HepG2 (cell line): ENCODE data around the gene RNF13. TPM values are rescaled to one million over a fixed set of nuclear protein-coding genes. Genes with fewer than 3 reads are reported as not detected.

ENCODE experiments used
- ATAC-seq: fragments of 200-7000 bp; cut with Tn5 transposase; 3 replicates; pipeline ENCODE4 v1.9.1; 2020; ENCODE audit warnings: mild to moderate bottlenecking, moderate library complexity
- BruUV-seq: library from RNA; stranded (reverse); fragments of 400-500 nt; replicated peaks from 2 replicates; lab custom pipeline; 2021; lab: Mats Ljungman, UMichigan
- CTCF ChIA-PET: fragments of 300-600 bp; formaldehyde crosslinking; extraction: SDS; loops from one replicate; lab custom pipeline; 2021; ENCODE audit warnings: low total read pairs, inconsistent platforms, low intra/inter-chr PET ratio; lab: Yijun Ruan, JAX
- POLR2A ChIA-PET: fragments of 350-600 bp; sonication (Branson Sonifier 250); formaldehyde crosslinking; loops from one replicate; lab custom pipeline; 2020; ENCODE audit warnings: antibody characterized with exemption, inconsistent platforms; lab: Yijun Ruan, JAX
- DNase-seq: peaks from one replicate; pipeline ENCODE4 v3.0.0-alpha.2; 2015; ENCODE audit warnings: low spot score
- FAIRE-seq: peaks from 3 replicates; lab custom pipeline; 2011; peaks lifted over from hg19 to GRCh38; lab: Jason Lieb, UNC
- H2AFZ ChIP-seq: one replicate; pipeline ENCODE4 v1.6.1; 2011; ENCODE audit warnings: low read length, inconsistent platforms
- H3K27ac ChIP-seq: fragments of 300-600 bp; 3 replicates; pipeline ENCODE4 v1.8.0; 2011; ENCODE audit warnings: mixed run types, mild to moderate bottlenecking, mixed read lengths, low read length, inconsistent platforms; ENCODE audit not compliant: insufficient read depth; ENCODE audit errors: extremely low read length
- H3K27me3 ChIP-seq, 2 experiments: fragments of 200-600 bp in 1 of 2; 2 replicates in 1 of 2; 3 replicates in 1 of 2; pipeline versions ENCODE4 v1.6.0 to v1.8.0; 2011; ENCODE audit warnings: low read length in 2 of 2, mild to moderate bottlenecking in 2 of 2, moderate library complexity in 2 of 2, inconsistent platforms in 1 of 2; ENCODE audit not compliant: insufficient read depth in 2 of 2, control insufficient read depth in 1 of 2
- H3K36me3 ChIP-seq, 2 experiments: fragments of 200-600 bp in 1 of 2; replicated peaks in 1 of 2; 2 replicates in 1 of 2; 3 replicates in 1 of 2; pipeline versions ENCODE4 v1.5.1 to v1.8.0; 2011; ENCODE audit warnings: low read length in 2 of 2, inconsistent platforms in 1 of 2; ENCODE audit not compliant: insufficient read depth in 2 of 2, control insufficient read depth in 1 of 2
- H3K4me1 ChIP-seq: 2 replicates; pipeline ENCODE4 v1.5.1; 2012; ENCODE audit warnings: low read length, inconsistent platforms; ENCODE audit not compliant: insufficient read depth
- H3K4me2 ChIP-seq: 2 replicates; pipeline ENCODE4 v1.6.0; 2011; ENCODE audit warnings: low read depth, low read length, inconsistent platforms
- H3K4me3 ChIP-seq, 3 experiments: fragments of 200-600 bp in 1 of 3; sonication (generic), shearing (Covaris generic) in 1 of 3; replicated peaks in 1 of 3; 2 replicates each; pipeline ENCODE4 v1.5.1; 2011 to 2016; ENCODE audit warnings: low read length in 3 of 3, inconsistent platforms in 2 of 3, low read depth in 2 of 3, mild to moderate bottlenecking in 2 of 3, control low read depth in 1 of 3, mixed read lengths in 1 of 3; ENCODE audit not compliant: insufficient read depth in 1 of 3
- H3K79me2 ChIP-seq: one replicate; pipeline ENCODE4 v1.6.1; 2011; ENCODE audit warnings: low read length, inconsistent platforms; ENCODE audit not compliant: insufficient read depth
- H3K9ac ChIP-seq: 2 replicates; pipeline ENCODE4 v1.6.0; 2011; ENCODE audit warnings: mild to moderate bottlenecking, low read depth, low read length, inconsistent platforms; ENCODE audit not compliant: insufficient read depth
- H3K9me3 ChIP-seq: 2 replicates; pipeline ENCODE4 v1.5.1; 2012; ENCODE audit warnings: mild to moderate bottlenecking, low read length
- H4K20me1 ChIP-seq: 2 replicates; pipeline ENCODE4 v1.6.0; 2011; ENCODE audit warnings: inconsistent platforms, mild to moderate bottlenecking, low read length, moderate library complexity; ENCODE audit not compliant: insufficient read depth
- KLF12 ChIP-seq: sonication (generic); formaldehyde crosslinking; IDR thresholded peaks from 2 replicates; pipeline ENCODE4 v1.4.0; 2020; ENCODE audit warnings: missing genetic modification reagents, borderline replicate concordance
- RBAK ChIP-seq: sonication (generic); formaldehyde crosslinking; IDR thresholded peaks from 2 replicates; pipeline ENCODE4 v1.5.1; 2020; ENCODE audit warnings: mild to moderate bottlenecking, missing genetic modification reagents
- SMARCE1 ChIP-seq: fragments of 450-650 bp; IDR thresholded peaks from 2 replicates; pipeline ENCODE4 v1.6.1; 2017; ENCODE audit warnings: borderline replicate concordance
- TARDBP ChIP-seq: sonication (generic); formaldehyde crosslinking; IDR thresholded peaks from 2 replicates; pipeline ENCODE4 v1.8.0; 2022; ENCODE audit warnings: mild to moderate bottlenecking, missing genetic modification reagents
- WGBS: methylation state at CpG from one replicate; pipeline ENCODE4 v1.1.6; 2017; ENCODE audit warnings: low lambda C conversion rate; 5-methylcytosine and 5-hydroxymethylcytosine counted together
- in situ Hi-C: cut with HindIII; loops from 2 replicates; pipeline ENCODE4 v1.10.0; 2017; ENCODE audit warnings: low pct_unique_long_range_greater_than_20kb; ENCODE audit not compliant: extremely low pct_ligation_motif_present
- intact Hi-C: fragments of 100-400 bp; cut with micrococcal nuclease; formaldehyde crosslinking; loops from one replicate; pipeline ENCODE4 v1.10.0; 2022; ENCODE audit not compliant: unreplicated experiment
- polyA plus RNA-seq, 8 experiments: library from polyadenylated mRNA; depleted of rRNA in 3 of 8; stranded (reverse) in 7 of 8; unstranded in 1 of 8; fragments of >200 nt; fragmentation: Illumina TruSeq in 4 of 8; extraction: Trizol in 4 of 8; gene quantifications; 2 replicates each; pipeline versions ENCODE4 v1.2.1 to v1.2.3, GENCODE V29; 2011 to 2016; ENCODE audit warnings: low read depth in 4 of 8, missing spikeins in 1 of 8, mixed read lengths in 1 of 8; ENCODE audit not compliant: insufficient read depth in 1 of 8
- total RNA-seq, 5 experiments: library from RNA; depleted of rRNA; stranded (reverse); fragments of >200 nt; fragmentation: Illumina TruSeq; extraction: Trizol; gene quantifications; 2 replicates each; pipeline ENCODE4 v1.2.3, GENCODE V29; 2016; ENCODE audit warnings: low read depth in 1 of 5
- TF ChIP-seq, protein P1 (sequence below): sonication (generic); formaldehyde crosslinking; IDR thresholded peaks from 2 replicates; pipeline ENCODE4 v1.8.0; 2022; ENCODE audit warnings: missing genetic modification reagents, mild to moderate bottlenecking, borderline replicate concordance
- TF ChIP-seq, protein P2 (sequence below): sonication (generic); formaldehyde crosslinking; IDR thresholded peaks from 2 replicates; pipeline ENCODE4 v1.4.0; 2020; ENCODE audit warnings: missing genetic modification reagents

RNF13 gene
- total and polyA plus RNA-seq, 2 of the 13 experiments (the other 11 are each of a cell fraction or from before 2014, with no cell fraction given): 39.8 to 46.0 TPM

DNA sequence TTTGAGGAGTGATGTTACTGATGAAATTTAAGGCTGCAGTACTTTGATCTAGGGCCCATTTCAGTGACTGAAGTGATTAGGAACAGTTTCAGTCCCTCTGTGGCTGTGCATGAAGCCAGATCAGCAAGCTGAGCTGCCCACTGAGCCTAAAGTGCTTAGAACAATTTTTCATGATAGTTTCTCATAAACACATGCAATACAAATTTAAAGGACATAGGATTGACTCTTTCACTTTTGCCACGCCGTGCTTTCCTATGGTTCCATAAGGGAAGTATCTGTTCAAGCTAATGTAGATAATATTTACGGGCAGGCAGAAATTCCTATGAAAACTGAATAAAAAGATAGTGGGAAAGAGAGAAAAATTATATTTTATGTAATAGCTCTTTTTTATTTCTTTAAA lies 31.3 kb upstream of the RNF13 start:
- no peak overlapping the region for H3K4me2 ChIP-seq
- H3K27me3 ChIP-seq: no peaks in the 10 kb centered on the region
- in situ Hi-C loops: no loop called here
- H3K4me3 ChIP-seq: no peak overlapping the region
- CTCF ChIA-PET: no interaction called here
- H3K9ac ChIP-seq: no peak overlapping the region
- no peaks in the 10 kb centered on the region for H3K79me2 ChIP-seq
- DNase-seq (no peak), ATAC-seq (no peak)
- WGBS: 64% methylated on average over 3 of the region's 3 CpGs
- no peaks in the 10 kb centered on the region for H3K9me3 ChIP-seq
- POLR2A ChIA-PET: no interaction called here
- H3K36me3 ChIP-seq: no peaks in the 10 kb centered on the region
- no TSS peak for BruUV-seq
- H3K4me1 ChIP-seq: peaks cover 25% of the 10 kb centered on the region
- H2AFZ ChIP-seq: no peak overlapping the region
- TF ChIP-seq KLF12 (CRISPR knock-in tag) (no peak), RBAK (CRISPR knock-in tag) (no peak), SMARCE1 (no peak), TARDBP (CRISPR knock-in tag) (no peak)
- TF ChIP-seq, protein P1, sequence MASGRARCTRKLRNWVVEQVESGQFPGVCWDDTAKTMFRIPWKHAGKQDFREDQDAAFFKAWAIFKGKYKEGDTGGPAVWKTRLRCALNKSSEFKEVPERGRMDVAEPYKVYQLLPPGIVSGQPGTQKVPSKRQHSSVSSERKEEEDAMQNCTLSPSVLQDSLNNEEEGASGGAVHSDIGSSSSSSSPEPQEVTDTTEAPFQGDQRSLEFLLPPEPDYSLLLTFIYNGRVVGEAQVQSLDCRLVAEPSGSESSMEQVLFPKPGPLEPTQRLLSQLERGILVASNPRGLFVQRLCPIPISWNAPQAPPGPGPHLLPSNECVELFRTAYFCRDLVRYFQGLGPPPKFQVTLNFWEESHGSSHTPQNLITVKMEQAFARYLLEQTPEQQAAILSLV (CRISPR knock-in tag): no peak
- TF ChIP-seq, protein P2, sequence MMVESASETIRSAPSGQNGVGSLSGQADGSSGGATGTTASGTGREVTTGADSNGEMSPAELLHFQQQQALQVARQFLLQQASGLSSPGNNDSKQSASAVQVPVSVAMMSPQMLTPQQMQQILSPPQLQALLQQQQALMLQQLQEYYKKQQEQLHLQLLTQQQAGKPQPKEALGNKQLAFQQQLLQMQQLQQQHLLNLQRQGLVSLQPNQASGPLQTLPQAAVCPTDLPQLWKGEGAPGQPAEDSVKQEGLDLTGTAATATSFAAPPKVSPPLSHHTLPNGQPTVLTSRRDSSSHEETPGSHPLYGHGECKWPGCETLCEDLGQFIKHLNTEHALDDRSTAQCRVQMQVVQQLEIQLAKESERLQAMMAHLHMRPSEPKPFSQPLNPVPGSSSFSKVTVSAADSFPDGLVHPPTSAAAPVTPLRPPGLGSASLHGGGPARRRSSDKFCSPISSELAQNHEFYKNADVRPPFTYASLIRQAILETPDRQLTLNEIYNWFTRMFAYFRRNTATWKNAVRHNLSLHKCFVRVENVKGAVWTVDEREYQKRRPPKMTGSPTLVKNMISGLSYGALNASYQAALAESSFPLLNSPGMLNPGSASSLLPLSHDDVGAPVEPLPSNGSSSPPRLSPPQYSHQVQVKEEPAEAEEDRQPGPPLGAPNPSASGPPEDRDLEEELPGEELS (CRISPR knock-in tag): no peak
- TF ChIP-seq, all 625 proteins: peak for 0
- intact Hi-C loops: no loop called here
- no peaks in the 10 kb centered on the region for H4K20me1 ChIP-seq
- no peak overlapping the region for H3K27ac ChIP-seq
- FAIRE-seq: no peak
